HepG2 (cell line): Measurements from ENCODE around the gene PIGO. TPM values are rescaled to one million over a fixed set of nuclear protein-coding genes. Genes with fewer than 3 reads are reported as not detected.
A peak's percentile ranks its signal among the peaks of the same experiment; 100 is the strongest.

ENCODE experiments used
- DR1 ChIP-seq: sonication (generic); formaldehyde crosslinking; IDR thresholded peaks from 2 replicates; pipeline ENCODE4 v1.8.0; 2021; ENCODE audit warnings: mild to moderate bottlenecking, missing genetic modification reagents, inconsistent platforms
- NFE2L2 ChIP-seq: fragments of 150-350 bp; IDR thresholded peaks from 2 replicates; pipeline ENCODE4 v1.6.1; 2014; ENCODE audit warnings: low read length
- SNRNP70 ChIP-seq: fragments of 200-400 bp; formaldehyde crosslinking; IDR thresholded peaks from 2 replicates; pipeline ENCODE4 v1.6.1; 2017; ENCODE audit warnings: mild to moderate bottlenecking, low read depth, low read length, moderate library complexity
- TGIF2 ChIP-seq: IDR thresholded peaks from 2 replicates; pipeline ENCODE4 v1.6.1; 2016; ENCODE audit warnings: control low read depth, missing compliant biosample characterization
- THAP11 ChIP-seq: IDR thresholded peaks from 2 replicates; pipeline ENCODE4 v1.6.1; 2016; ENCODE audit warnings: missing biosample characterization, missing genetic modification reagents
- WIZ ChIP-seq: sonication (generic); formaldehyde crosslinking; IDR thresholded peaks from 2 replicates; pipeline ENCODE4 v1.5.1; 2020; ENCODE audit warnings: mild to moderate bottlenecking, missing genetic modification reagents
- ZNF136 ChIP-seq: sonication (generic); formaldehyde crosslinking; IDR thresholded peaks from 2 replicates; pipeline ENCODE4 v1.8.1; 2022; ENCODE audit warnings: low read depth, mild to moderate bottlenecking, moderate library complexity, missing genetic modification reagents
- ZNF281 ChIP-seq: sonication (generic); formaldehyde crosslinking; IDR thresholded peaks from 2 replicates; pipeline ENCODE4 v1.4.0; 2020; ENCODE audit warnings: missing genetic modification reagents, borderline replicate concordance
- ZNF580 ChIP-seq: IDR thresholded peaks from 2 replicates; pipeline ENCODE4 v1.6.1; 2016; ENCODE audit warnings: low read depth, borderline replicate concordance
- ZSCAN21 ChIP-seq: sonication (generic); formaldehyde crosslinking; IDR thresholded peaks from 2 replicates; pipeline ENCODE4 v1.8.0; 2022; ENCODE audit warnings: mild to moderate bottlenecking, missing genetic modification reagents, moderate library complexity, borderline replicate concordance
- polyA plus RNA-seq, 8 experiments: library from polyadenylated mRNA; depleted of rRNA in 3 of 8; stranded (reverse) in 7 of 8; unstranded in 1 of 8; fragments of >200 nt; fragmentation: Illumina TruSeq in 4 of 8; extraction: Trizol in 4 of 8; gene quantifications; 2 replicates each; pipeline versions ENCODE4 v1.2.1 to v1.2.3, GENCODE V29; 2011 to 2016; ENCODE audit warnings: low read depth in 4 of 8, missing spikeins in 1 of 8, mixed read lengths in 1 of 8; ENCODE audit not compliant: insufficient read depth in 1 of 8
- total RNA-seq, 5 experiments: library from RNA; depleted of rRNA; stranded (reverse); fragments of >200 nt; fragmentation: Illumina TruSeq; extraction: Trizol; gene quantifications; 2 replicates each; pipeline ENCODE4 v1.2.3, GENCODE V29; 2016; ENCODE audit warnings: low read depth in 1 of 5
- TF ChIP-seq, protein P1 (sequence below): sonication (generic); formaldehyde crosslinking; IDR thresholded peaks from one replicate; pipeline ENCODE4 v1.5.1; 2020; ENCODE audit warnings: mild to moderate bottlenecking, missing genetic modification reagents; ENCODE audit errors: not compliant biosample characterization
- TF ChIP-seq, protein P2 (sequence below): sonication (generic); formaldehyde crosslinking; IDR thresholded peaks from 2 replicates; pipeline ENCODE4 v1.4.0; 2020; ENCODE audit warnings: missing genetic modification reagents, borderline replicate concordance

The PIGO gene
- total and polyA plus RNA-seq, 2 of the 13 experiments (the other 11 are each of a cell fraction or from before 2014, with no cell fraction given) = 20.5 to 26.2 TPM

DNA sequence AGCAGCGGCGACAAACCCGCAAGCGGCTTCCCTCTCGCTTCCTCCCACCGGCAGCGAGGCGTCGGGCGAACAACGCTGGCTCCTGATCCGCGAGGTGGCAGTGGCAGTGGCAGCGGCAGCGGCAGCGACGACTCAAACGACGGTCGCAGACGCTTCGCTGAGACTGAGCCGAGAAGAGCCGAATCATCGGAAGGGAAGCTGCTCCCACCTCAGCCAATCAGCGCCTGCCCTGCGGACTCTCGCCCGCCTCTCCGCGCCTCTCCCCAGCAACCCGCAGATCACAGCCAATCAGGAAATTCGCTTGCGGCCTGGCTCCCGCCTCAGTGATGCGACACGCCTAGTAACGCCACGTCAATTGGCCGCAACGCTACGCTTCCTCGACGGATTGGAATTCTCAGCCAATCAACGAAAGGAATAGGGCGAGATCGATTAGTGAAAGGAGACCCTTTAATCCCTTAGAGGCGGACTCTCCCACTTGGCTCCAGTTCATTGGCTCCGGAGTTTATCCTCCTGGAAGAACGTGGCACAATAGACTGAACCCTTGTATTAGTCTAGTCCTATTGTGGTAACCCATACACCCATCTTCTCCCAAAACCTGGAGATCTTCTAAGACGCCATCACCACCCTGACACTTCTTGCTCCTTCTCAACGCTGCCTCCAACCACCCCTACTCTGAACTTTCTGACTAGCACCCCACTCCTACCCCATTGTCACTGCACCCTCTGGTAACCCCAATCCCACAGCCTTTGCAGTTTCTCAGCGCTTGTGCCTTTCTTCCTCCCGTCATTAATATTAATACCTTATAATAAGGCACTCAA lies 23.7 kb downstream of the PIGO start, which contains the start of gene VCP (continued):
- TF ChIP-seq, protein P1, sequence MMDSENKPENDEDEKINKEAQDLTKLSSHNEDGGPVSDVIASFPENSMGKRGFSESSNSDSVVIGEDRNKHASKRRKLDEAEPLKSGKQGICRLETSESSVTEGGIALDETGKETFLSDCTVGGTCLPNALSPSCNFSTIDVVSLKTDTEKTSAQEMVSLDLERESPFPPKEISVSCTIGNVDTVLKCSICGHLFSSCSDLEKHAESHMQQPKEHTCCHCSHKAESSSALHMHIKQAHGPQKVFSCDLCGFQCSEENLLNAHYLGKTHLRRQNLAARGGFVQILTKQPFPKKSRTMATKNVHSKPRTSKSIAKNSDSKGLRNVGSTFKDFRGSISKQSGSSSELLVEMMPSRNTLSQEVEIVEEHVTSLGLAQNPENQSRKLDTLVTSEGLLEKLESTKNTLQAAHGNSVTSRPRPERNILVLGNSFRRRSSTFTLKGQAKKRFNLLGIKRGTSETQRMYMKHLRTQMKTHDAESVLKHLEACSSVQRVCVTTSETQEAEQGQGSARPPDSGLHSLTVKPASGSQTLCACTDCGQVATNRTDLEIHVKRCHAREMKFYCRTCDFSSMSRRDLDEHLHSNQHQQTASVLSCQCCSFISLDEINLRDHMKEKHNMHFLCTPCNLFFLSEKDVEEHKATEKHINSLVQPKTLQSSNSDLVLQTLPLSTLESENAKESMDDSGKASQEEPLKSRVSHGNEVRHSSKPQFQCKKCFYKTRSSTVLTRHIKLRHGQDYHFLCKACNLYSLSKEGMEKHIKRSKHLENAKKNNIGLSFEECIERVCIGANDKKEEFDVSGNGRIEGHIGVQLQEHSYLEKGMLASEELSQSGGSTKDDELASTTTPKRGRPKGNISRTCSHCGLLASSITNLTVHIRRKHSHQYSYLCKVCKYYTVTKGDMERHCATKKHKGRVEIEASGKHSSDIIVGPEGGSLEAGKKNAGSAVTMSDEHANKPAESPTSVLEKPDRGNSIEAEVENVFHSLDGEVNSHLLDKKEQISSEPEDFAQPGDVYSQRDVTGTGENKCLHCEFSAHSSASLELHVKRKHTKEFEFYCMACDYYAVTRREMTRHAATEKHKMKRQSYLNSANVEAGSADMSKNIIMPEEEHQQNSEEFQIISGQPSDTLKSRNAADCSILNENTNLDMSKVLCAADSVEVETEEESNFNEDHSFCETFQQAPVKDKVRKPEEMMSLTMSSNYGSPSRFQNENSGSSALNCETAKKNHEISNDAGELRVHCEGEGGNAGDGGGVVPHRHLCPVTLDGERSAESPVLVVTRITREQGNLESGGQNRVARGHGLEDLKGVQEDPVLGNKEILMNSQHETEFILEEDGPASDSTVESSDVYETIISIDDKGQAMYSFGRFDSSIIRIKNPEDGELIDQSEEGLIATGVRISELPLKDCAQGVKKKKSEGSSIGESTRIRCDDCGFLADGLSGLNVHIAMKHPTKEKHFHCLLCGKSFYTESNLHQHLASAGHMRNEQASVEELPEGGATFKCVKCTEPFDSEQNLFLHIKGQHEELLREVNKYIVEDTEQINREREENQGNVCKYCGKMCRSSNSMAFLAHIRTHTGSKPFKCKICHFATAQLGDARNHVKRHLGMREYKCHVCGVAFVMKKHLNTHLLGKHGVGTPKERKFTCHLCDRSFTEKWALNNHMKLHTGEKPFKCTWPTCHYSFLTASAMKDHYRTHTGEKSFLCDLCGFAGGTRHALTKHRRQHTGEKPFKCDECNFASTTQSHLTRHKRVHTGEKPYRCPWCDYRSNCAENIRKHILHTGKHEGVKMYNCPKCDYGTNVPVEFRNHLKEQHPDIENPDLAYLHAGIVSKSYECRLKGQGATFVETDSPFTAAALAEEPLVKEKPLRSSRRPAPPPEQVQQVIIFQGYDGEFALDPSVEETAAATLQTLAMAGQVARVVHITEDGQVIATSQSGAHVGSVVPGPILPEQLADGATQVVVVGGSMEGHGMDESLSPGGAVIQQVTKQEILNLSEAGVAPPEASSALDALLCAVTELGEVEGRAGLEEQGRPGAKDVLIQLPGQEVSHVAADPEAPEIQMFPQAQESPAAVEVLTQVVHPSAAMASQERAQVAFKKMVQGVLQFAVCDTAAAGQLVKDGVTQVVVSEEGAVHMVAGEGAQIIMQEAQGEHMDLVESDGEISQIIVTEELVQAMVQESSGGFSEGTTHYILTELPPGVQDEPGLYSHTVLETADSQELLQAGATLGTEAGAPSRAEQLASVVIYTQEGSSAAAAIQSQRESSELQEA (CRISPR knock-in tag) = no peak
- TF ChIP-seq ZSCAN21 (CRISPR knock-in tag) = peak; percentile 49; the same call in 1 of the 2 replicates
- no peak for TF ChIP-seq SNRNP70
- peak; percentile 76 for TF ChIP-seq THAP11 (CRISPR knock-in tag)
- TF ChIP-seq NFE2L2 = no peak
- no peak for TF ChIP-seq WIZ (CRISPR knock-in tag)
- TF ChIP-seq ZNF580 = 0 out of 2 replicates have a peak, but pooled peaks have one; percentile 6
- TF ChIP-seq, protein P2, sequence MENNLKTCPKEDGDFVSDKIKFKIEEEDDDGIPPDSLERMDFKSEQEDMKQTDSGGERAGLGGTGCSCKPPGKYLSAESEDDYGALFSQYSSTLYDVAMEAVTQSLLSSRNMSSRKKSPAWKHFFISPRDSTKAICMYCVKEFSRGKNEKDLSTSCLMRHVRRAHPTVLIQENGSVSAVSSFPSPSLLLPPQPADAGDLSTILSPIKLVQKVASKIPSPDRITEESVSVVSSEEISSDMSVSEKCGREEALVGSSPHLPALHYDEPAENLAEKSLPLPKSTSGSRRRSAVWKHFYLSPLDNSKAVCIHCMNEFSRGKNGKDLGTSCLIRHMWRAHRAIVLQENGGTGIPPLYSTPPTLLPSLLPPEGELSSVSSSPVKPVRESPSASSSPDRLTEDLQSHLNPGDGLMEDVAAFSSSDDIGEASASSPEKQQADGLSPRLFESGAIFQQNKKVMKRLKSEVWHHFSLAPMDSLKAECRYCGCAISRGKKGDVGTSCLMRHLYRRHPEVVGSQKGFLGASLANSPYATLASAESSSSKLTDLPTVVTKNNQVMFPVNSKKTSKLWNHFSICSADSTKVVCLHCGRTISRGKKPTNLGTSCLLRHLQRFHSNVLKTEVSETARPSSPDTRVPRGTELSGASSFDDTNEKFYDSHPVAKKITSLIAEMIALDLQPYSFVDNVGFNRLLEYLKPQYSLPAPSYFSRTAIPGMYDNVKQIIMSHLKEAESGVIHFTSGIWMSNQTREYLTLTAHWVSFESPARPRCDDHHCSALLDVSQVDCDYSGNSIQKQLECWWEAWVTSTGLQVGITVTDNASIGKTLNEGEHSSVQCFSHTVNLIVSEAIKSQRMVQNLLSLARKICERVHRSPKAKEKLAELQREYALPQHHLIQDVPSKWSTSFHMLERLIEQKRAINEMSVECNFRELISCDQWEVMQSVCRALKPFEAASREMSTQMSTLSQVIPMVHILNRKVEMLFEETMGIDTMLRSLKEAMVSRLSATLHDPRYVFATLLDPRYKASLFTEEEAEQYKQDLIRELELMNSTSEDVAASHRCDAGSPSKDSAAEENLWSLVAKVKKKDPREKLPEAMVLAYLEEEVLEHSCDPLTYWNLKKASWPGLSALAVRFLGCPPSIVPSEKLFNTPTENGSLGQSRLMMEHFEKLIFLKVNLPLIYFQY (CRISPR knock-in tag) = no peak
- TF ChIP-seq TGIF2 (CRISPR knock-in tag) = no peak
- peak; percentile 48; the same call in 1 of the 2 replicates for TF ChIP-seq DR1 (CRISPR knock-in tag)
- TF ChIP-seq ZNF136 (CRISPR knock-in tag) = no peak
- no peak for TF ChIP-seq ZNF281 (CRISPR knock-in tag)
